AG09319 (cell line): ENCODE results near the gene SLC6A19.

ENCODE experiments used
- DNase-seq: peaks from one replicate; pipeline ENCODE4 v3.0.0-alpha.2; 2010; ENCODE audit warnings: low read depth; ENCODE audit errors: extremely low read depth
- TF ChIP-seq, protein P1 (sequence below): IDR thresholded peaks from 2 replicates; pipeline ENCODE4 v1.5.1; 2011; ENCODE audit warnings: low read depth, mild to moderate bottlenecking, inconsistent platforms, low read length, moderate library complexity

The SLC6A19 gene

GRCh38 chr5:1177826-1178528 is 23.4 kb upstream of the SLC6A19 start:
- DNase-seq: no peak
- TF ChIP-seq, protein P1, sequence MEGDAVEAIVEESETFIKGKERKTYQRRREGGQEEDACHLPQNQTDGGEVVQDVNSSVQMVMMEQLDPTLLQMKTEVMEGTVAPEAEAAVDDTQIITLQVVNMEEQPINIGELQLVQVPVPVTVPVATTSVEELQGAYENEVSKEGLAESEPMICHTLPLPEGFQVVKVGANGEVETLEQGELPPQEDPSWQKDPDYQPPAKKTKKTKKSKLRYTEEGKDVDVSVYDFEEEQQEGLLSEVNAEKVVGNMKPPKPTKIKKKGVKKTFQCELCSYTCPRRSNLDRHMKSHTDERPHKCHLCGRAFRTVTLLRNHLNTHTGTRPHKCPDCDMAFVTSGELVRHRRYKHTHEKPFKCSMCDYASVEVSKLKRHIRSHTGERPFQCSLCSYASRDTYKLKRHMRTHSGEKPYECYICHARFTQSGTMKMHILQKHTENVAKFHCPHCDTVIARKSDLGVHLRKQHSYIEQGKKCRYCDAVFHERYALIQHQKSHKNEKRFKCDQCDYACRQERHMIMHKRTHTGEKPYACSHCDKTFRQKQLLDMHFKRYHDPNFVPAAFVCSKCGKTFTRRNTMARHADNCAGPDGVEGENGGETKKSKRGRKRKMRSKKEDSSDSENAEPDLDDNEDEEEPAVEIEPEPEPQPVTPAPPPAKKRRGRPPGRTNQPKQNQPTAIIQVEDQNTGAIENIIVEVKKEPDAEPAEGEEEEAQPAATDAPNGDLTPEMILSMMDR: no peak

DNA sequence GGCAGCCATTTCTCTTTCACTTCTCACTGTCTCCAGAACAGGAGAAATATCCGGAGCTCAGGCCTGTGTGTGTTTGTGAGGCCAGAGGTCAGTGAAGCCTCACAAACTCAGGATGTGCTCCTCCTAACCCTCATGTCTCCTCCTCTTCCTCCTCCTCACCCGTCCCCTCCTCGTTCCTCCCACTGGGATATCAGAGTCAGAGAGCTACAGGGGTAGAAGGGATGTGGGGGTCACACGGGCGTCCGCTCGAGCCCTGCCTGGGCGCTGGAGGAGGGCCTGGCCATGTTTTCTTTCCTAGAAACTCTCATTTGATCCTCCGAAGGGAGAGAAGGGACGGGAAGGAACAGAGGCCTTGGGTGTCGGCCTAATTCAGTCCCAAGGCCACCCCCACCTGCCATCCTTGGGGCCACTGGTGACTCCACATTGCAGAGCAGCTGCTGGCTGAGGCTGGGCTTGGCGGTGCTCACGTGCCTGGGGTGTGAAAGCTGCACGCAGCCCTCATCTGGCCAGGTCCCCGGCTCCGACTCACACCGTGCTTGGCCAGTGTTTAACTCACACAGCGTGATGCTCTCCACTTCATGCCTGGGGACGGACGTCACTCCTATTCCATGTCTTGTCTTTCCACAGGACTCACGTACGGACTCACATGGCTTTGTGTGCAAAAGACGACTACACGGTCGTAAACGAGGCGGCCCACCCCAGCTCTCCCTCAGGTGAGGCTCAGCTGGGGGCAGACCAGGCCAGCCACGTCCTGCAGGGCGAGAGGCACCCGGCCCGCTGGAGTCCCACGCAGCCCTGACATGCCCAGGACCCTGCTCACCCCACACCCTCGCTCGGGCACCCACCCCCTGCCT is 22.6 kb upstream of the SLC6A19 start:
- no peak for DNase-seq
- TF ChIP-seq, protein P1: no peak

DNA sequence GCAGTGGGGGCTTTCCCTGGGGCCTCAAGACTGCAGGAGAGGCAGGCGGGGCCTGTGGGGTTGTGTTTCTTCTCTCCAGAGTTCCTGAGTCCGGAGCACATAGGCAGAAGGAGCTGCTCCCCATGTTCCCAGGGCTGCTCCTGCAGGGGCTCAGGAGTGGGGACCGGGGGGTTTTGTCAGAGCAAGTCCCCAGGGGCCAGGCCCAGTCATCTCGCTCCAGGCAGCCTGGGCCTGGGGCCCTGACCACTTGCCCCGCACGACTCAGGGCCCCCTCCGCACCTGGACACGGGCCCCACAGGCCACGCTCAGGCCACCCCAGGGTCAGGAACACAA is 22.0 kb upstream of the SLC6A19 start:
- no peak for DNase-seq
- TF ChIP-seq, protein P1: no peak

- no peak for DNase-seq
- TF ChIP-seq, protein P1: no peak
Observed at GRCh38 chr5:1180096-1180495, 21.3 kb upstream of the SLC6A19 start.

DNA sequence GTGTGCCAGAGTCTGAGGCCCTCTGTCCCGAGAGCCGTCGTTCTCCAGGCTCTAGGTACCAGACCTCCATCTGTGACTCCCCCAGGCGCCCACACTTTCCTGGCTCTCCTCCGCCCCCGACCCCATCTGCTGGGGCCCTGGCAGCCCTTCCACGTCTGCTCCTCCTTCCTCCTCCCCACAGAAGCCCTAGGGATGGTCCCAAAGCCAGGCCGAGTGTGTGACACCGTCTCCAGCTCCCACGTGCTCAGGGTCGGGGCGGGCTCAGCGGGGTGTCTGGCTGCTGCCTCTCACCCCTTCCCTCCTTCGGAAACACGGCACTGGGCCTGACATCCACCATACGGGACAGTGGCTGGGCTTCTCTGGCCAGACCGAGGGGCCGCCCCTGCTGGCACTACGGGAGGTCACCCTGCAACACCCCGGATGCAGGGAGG is 20.5 kb upstream of the SLC6A19 start:
- no peak for DNase-seq
- TF ChIP-seq, protein P1: no peak

- no peak for DNase-seq
- TF ChIP-seq, protein P1: no peak
Observed at GRCh38 chr5:1181451-1182359, 19.7 kb upstream of the SLC6A19 start.

- TF ChIP-seq, protein P1: no peak
- no peak for DNase-seq
Observed at GRCh38 chr5:1182360-1182632, 19.1 kb upstream of the SLC6A19 start.
